HFFc6 (cell line): ENCODE data around the gene DUSP11. TPM values are rescaled to one million over a fixed set of nuclear protein-coding genes. Genes with fewer than 3 reads are reported as not detected.
"Not testable (repeated sequence)": the region's sequence is repeated elsewhere in the genome, so short reads cannot be mapped to it uniquely, and the experiment has no call there.

ENCODE experiments used
- DNase-seq: peaks from one replicate; pipeline ENCODE4 v3.0.0-alpha.2; 2018
- H3K27ac Mint-ChIP-seq: 2 replicates; pipeline ENCODE4 v1.8.0; 2020; ENCODE audit warnings: mild to moderate bottlenecking, mixed read lengths
- H3K27me3 Mint-ChIP-seq: 2 replicates; pipeline ENCODE4 v1.8.0; 2021; ENCODE audit warnings: mild to moderate bottlenecking, moderate library complexity, mixed read lengths; ENCODE audit not compliant: insufficient read depth
- H3K36me3 Mint-ChIP-seq: 2 replicates; pipeline ENCODE4 v1.8.0; 2021; ENCODE audit warnings: low read depth, mixed read lengths
- H3K4me1 Mint-ChIP-seq: 2 replicates; pipeline ENCODE4 v1.8.0; 2020; ENCODE audit warnings: low read depth, mixed read lengths
- H3K4me3 Mint-ChIP-seq: 2 replicates; pipeline ENCODE4 v1.8.0; 2020; ENCODE audit warnings: mild to moderate bottlenecking, moderate library complexity, mixed read lengths
- H3K9me3 Mint-ChIP-seq: 2 replicates; pipeline ENCODE4 v1.8.0; 2020; ENCODE audit warnings: mild to moderate bottlenecking, mixed read lengths
- total RNA-seq, 6 experiments: library from RNA; stranded (reverse); fragmentation: NEBNext Ultra II Directional; extraction: Animal tissue kit (Norgen Biotek cat#: 25700); gene quantifications; 2 replicates in 1 of 6; 3 replicates in 5 of 6; pipeline ENCODE4 v1.2.3, GENCODE V29; 2021
- TF ChIP-seq, protein P1 (sequence below): fragments of 200-600 bp; sonication (generic); IDR thresholded peaks from 2 replicates; pipeline ENCODE4 v1.5.0; 2021; ENCODE audit warnings: antibody characterized with exemption, mild to moderate bottlenecking

DUSP11 gene
- total RNA-seq, 6 experiments from 2014 or later = 21.6 to 24.2 (median 23.1) TPM

DNA sequence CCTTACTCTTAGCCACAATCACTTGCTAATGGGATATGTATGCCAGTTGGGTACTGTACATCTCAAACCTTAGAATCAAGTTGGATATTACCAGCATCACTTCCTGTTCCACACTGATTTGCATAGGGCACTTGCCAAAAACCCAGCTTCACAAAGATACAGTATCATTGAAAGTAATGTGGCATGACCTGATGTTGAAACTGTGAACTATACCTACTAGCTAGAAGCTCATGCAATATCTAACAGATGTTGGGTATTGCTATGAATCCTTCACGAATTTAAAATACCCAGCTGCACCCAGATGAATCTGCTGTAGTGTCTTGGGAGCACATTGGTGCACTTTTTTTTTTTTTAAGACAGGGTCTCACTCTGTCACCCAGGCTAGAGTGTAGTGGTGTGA lies 42.4 kb upstream of the DUSP11 start:
- no peaks in the 10 kb centered on the region for H3K9me3 Mint-ChIP-seq
- no peak for DNase-seq
- H3K27me3 Mint-ChIP-seq = peaks cover 17% of the 10 kb centered on the region
- TF ChIP-seq, protein P1, sequence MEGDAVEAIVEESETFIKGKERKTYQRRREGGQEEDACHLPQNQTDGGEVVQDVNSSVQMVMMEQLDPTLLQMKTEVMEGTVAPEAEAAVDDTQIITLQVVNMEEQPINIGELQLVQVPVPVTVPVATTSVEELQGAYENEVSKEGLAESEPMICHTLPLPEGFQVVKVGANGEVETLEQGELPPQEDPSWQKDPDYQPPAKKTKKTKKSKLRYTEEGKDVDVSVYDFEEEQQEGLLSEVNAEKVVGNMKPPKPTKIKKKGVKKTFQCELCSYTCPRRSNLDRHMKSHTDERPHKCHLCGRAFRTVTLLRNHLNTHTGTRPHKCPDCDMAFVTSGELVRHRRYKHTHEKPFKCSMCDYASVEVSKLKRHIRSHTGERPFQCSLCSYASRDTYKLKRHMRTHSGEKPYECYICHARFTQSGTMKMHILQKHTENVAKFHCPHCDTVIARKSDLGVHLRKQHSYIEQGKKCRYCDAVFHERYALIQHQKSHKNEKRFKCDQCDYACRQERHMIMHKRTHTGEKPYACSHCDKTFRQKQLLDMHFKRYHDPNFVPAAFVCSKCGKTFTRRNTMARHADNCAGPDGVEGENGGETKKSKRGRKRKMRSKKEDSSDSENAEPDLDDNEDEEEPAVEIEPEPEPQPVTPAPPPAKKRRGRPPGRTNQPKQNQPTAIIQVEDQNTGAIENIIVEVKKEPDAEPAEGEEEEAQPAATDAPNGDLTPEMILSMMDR = no peak
- H3K4me3 Mint-ChIP-seq = no peak overlapping the region
- H3K4me1 Mint-ChIP-seq = peaks cover 7% of the 10 kb centered on the region
- no peak overlapping the region for H3K27ac Mint-ChIP-seq
- H3K36me3 Mint-ChIP-seq = no peaks in the 10 kb centered on the region

DNA sequence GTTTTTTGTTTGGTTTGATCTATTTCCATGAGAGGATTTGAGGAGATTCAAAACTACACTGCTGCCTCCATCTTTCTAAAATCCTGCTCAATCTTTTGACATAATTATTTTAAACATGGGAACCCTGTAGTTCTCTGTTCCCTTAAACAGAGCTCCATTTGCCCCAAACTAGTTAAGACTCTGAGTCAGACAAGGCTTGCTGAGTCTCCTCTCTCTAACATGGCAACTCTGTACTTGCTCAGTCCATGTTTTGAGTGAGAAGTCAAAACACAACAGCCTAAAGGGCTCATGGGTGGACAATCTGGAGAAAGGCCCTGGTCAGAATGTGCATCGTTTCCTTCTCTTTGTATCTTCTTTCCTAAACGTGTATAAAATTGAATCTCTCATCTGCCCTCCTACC lies 41.8 kb upstream of the DUSP11 start:
- Mint-ChIP-seq H3K36me3 (no peaks in the 10 kb centered on the region), H3K4me1 (peaks cover 7% of the 10 kb centered on the region), H3K9me3 (no peaks in the 10 kb centered on the region), H3K27me3 (peaks cover 18% of the 10 kb centered on the region), H3K4me3 (no peak overlapping the region), H3K27ac (no peak overlapping the region)
- TF ChIP-seq, protein P1 = no peak
- DNase-seq = no peak

DNA sequence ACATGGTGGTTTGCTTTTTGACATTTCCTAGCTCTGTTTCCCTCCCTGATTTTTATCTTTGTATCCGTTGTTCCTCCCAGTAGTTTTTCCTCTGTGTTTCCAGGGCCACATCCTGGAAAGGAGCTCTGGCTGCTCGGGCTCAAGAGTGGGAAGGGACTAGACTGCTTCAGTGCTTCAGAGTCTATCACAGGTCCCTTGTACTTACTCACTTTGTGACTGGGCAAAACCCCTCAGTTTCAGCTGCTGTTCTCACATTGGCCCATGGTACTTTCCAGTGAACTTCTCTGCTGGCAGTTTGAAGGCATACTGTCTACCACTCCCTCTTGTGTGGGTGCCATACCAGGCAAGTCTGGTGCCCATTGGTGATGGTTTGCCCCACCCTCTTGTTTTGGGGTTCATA lies 41.3 kb upstream of the DUSP11 start:
- H3K9me3 Mint-ChIP-seq = no peaks in the 10 kb centered on the region
- no peak overlapping the region for H3K4me3 Mint-ChIP-seq
- DNase-seq = no peak
- H3K27ac Mint-ChIP-seq = no peak overlapping the region
- H3K4me1 Mint-ChIP-seq = peaks cover 7% of the 10 kb centered on the region
- H3K36me3 Mint-ChIP-seq = no peaks in the 10 kb centered on the region
- TF ChIP-seq, protein P1 = no peak
- H3K27me3 Mint-ChIP-seq = peaks cover 20% of the 10 kb centered on the region

DNA sequence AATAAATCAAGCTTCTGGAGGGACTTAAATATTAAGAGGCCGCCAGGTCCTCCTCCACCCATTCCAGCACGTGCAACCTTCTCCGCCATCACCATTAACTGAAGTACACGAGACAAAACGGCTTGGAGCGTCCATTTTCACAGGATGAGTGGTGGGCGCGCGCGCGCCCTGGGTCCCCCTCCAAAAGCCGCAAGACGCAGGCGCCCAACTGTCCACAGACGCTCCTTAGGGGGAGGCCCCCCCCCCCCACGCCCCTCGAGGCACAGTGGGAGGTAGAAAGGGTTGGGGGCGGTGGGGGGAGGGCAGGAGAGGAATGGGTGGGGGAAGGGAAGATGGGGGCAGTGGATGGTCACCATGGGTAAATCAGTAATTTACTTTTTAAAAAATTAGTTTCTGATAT lies 38.4 kb upstream of the DUSP11 start:
- Mint-ChIP-seq H3K4me3 (no peak overlapping the region), H3K36me3 (no peaks in the 10 kb centered on the region), H3K27me3 (peaks cover 41% of the 10 kb centered on the region), H3K27ac (no peak overlapping the region), H3K4me1 (peaks cover 3% of the 10 kb centered on the region), H3K9me3 (no peaks in the 10 kb centered on the region)
- no peak for DNase-seq
- TF ChIP-seq, protein P1 = no peak

DNA sequence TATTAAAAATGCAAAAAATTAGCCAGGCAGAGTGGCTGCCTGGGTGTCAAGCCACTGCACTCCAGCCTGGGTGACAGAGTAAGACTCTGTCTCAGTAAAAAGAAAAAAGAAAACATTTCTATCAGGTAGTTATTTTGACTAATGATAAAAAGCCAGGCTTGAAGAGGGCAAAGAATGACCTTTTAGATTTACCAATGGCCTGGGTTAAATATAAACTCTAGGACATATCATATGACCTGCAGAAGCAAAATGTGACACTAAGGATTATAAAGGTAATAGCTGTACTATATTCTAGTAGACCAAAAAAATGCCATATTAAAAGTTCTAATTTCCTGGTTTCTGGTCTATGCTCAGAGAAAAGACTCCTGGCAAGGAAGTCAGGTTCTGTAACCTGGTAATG lies 32.7 kb upstream of the DUSP11 start:
- no peak overlapping the region for H3K27ac Mint-ChIP-seq
- no peaks in the 10 kb centered on the region for H3K4me1 Mint-ChIP-seq
- no peaks in the 10 kb centered on the region for H3K9me3 Mint-ChIP-seq
- no peaks in the 10 kb centered on the region for H3K36me3 Mint-ChIP-seq
- no peak for DNase-seq
- H3K27me3 Mint-ChIP-seq = peaks cover 37% of the 10 kb centered on the region
- H3K4me3 Mint-ChIP-seq = no peak overlapping the region
- TF ChIP-seq, protein P1 = no peak

DNA sequence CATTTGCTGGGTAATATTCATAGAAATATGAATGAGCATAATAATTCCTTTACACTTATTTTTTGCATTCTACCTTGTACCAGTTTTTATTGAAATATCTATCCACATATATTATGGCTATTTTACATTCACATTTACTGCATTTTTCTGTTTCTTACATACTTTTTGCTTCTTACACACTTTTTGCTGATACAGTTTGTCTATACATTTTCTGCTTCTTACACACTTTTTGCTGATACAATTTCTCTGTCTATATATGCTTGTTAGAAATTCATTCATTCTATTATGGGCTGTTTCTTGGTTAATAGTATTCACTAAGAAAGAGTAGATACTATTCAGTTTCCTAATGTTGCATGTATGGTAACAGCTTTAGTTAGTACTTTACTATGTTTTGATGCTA lies 32.0 kb upstream of the DUSP11 start:
- H3K4me1 Mint-ChIP-seq = no peaks in the 10 kb centered on the region
- H3K9me3 Mint-ChIP-seq = no peaks in the 10 kb centered on the region
- H3K36me3 Mint-ChIP-seq = no peaks in the 10 kb centered on the region
- H3K27ac Mint-ChIP-seq = no peak overlapping the region
- no peak overlapping the region for H3K4me3 Mint-ChIP-seq
- H3K27me3 Mint-ChIP-seq = peaks cover 34% of the 10 kb centered on the region
- TF ChIP-seq, protein P1 = no peak
- no peak for DNase-seq

DNA sequence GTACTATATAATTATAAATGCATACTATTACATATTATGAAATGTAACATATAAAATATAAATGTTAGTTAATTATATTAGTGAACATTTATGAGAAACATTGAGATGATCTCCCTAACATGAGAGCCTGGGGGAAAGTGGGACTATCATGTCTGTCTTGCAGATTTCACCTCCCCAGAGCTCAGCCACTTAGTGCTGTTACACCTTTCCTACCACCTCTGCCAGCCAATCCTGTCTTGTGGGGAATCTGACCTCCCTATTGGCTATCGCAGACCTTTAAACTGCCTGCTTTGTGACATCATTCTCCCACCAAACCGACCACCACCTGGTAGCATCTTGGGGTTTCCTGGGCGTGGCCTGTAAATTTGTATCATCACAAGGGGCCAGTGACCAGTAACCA lies 4.0 kb upstream of the DUSP11 start, which contains the start of gene C2orf78:
TSS of gene C2orf78 (plus strand) at position 301 of the 400 bp plus-strand sequence. CDS start 127 bp downstream, outside the sequence.
- not testable (repeated sequence) for H3K27me3 Mint-ChIP-seq, DNase-seq, H3K4me3 Mint-ChIP-seq, H3K27ac Mint-ChIP-seq, H3K36me3 Mint-ChIP-seq, H3K9me3 Mint-ChIP-seq
- H3K4me1 Mint-ChIP-seq = peaks cover 10% of the 10 kb centered on the region

DNA sequence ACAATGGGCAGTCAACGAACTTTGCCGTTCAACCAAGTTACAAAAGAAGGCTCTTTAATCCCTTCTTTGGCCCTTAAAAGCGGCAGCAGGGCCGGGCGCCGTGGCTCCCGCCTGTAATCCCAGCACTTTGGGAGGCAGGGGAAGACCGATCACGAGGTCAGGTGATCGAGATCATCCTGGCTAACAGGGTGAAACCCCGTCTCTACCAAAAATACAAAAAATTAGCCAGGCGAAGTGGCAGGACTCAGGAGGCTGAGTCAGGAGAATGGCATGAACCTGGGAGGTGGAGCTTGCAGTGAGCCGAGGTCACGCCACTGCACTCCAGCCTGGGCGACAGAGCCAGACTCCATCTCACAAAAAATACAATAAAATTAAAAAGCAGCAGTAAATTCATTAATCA lies 3.5 kb upstream of the DUSP11 start:
- not testable (repeated sequence) for H3K4me3 Mint-ChIP-seq, DNase-seq, H3K27ac Mint-ChIP-seq, H3K9me3 Mint-ChIP-seq, H3K27me3 Mint-ChIP-seq
- Mint-ChIP-seq H3K36me3 (peaks cover 11% of the 10 kb centered on the region), H3K4me1 (peaks cover 14% of the 10 kb centered on the region)
